Measurements from ENCODE around the gene ANTXRL.
"Not testable (repeated sequence)": the region's sequence is repeated elsewhere in the genome, so short reads cannot be mapped to it uniquely, and the experiment has no call there.

Gene ANTXRL

DNA sequence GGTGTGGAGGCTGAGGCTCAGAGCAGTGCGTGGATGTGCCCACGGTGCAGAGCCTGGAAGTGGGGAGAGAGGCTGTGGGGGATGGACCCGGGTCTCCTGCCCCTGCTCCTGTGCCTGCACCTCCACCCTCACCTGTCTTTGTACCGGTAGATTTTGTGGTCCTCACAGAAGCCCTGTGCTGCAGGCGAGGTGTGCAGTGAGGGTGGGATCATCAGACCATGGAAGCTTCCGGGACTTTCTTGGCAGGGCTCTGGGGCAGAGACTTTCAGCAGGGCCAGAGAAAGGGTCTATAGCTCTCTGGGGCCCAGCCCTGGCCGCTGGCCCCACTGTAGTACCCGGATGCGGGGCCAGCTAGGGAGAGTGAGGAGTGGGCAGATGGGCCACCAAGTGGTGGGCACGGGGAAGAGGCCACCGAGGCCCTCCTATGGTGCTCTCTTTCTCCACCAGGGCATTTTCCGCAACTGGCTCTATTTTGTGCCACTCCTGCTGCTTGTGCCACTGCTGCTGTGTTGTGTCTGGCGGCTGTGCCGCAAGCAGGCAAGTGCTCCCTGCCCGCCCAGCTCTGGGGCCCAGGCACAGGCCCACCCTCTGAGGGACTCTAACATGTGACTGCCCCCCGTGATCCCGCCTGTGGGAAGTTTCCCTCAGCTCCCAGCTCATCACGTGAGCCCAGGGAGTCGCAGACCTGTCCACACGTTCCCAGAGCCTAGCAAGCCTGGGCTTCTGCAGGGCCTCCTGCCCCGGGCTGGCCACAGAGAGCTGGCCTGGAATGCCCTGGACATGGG is 22.1 kb downstream of the ANTXRL start:
- DNase-seq = no peak
- Histone ChIP-seq H3K27ac (ENCODE audit: insufficient read depth, low read length, poor library complexity, severe bottlenecking) (no peak overlapping the region), H3K4me1 (ENCODE audit: control insufficient read depth, insufficient read depth, low read length, poor library complexity, severe bottlenecking) (no peaks in the 10 kb centered on the region), H3K4me3 (ENCODE audit: insufficient read depth, low read depth, low read length, poor library complexity, severe bottlenecking) (no peak overlapping the region), H3K9me3 (ENCODE audit: control insufficient read depth, low read length) (no peaks in the 10 kb centered on the region), H3K27me3 (replicated peaks; ENCODE audit: control insufficient read depth, insufficient read depth, low read length, poor library complexity, severe bottlenecking) (no peaks in the 10 kb centered on the region), H3K36me3 (ENCODE audit: control insufficient read depth, insufficient read depth, low read length) (no peaks in the 10 kb centered on the region)

DNA sequence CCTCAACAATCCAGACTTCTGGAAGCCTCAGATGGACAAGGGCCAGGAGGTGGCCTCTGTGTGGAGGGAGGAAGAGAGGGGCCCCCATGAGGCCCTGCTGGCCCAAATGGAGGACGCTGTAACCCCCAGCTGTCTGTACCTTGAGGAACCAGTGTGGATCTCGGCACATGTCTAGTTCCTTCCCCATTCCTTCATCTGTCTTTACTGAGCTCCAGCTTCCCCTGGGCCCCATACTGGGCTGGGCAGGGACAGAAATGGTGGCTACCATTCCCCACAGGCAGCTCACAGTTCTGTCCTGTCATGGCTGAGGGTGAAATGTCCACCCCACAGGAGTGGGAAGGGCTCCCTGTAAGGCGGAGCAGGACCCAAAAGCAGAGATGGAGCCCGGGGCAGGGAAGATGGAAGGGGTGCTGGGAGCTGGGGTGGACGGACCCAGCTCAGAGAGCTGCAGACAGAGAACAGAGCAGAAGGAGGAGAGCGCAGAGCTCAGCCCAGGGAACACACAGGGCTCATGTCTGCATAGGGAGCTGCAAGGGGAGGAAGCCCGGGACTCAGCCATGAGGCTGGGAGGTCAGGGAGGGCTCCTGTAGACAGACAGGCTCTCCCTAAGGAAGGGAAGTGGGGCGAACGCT is 22.8 kb downstream of the ANTXRL start:
- Histone ChIP-seq H3K9me3 (ENCODE audit: control insufficient read depth, low read length) (no peaks in the 10 kb centered on the region), H3K36me3 (ENCODE audit: control insufficient read depth, insufficient read depth, low read length) (no peaks in the 10 kb centered on the region), H3K4me3 (ENCODE audit: insufficient read depth, low read depth, low read length, poor library complexity, severe bottlenecking) (no peak overlapping the region), H3K27ac (ENCODE audit: insufficient read depth, low read length, poor library complexity, severe bottlenecking) (no peak overlapping the region), H3K4me1 (ENCODE audit: control insufficient read depth, insufficient read depth, low read length, poor library complexity, severe bottlenecking) (no peaks in the 10 kb centered on the region), H3K27me3 (replicated peaks; ENCODE audit: control insufficient read depth, insufficient read depth, low read length, poor library complexity, severe bottlenecking) (no peaks in the 10 kb centered on the region)
- DNase-seq = no peak

DNA sequence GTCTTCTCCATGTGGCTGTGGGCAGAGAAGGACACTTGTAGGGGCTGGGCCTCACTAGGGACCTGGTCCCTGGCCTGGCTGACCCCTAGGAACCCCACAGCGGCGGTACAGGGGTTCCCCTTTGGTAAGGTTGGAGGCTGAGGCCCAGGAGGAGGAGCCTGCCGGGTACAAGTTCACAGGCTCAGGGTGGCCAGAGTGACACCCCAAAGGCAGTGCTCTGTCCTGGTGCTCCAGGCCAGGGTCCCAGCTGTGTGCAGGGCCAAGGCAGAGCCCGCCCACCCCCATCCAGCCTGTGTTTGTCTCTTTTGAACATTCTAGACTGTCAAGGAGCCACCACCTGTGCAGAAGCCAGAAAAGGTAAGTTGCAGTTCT is 23.3 kb downstream of the ANTXRL start:
- DNase-seq = no peak
- H3K27ac ChIP-seq (ENCODE audit: insufficient read depth, low read length, poor library complexity, severe bottlenecking) = no peak overlapping the region
- no peaks in the 10 kb centered on the region for H3K9me3 ChIP-seq (ENCODE audit: control insufficient read depth, low read length)
- H3K4me3 ChIP-seq (ENCODE audit: insufficient read depth, low read depth, low read length, poor library complexity, severe bottlenecking) = no peak overlapping the region
- H3K36me3 ChIP-seq (ENCODE audit: control insufficient read depth, insufficient read depth, low read length) = no peaks in the 10 kb centered on the region
- no peaks in the 10 kb centered on the region for H3K27me3 ChIP-seq (replicated peaks; ENCODE audit: control insufficient read depth, insufficient read depth, low read length, poor library complexity, severe bottlenecking)
- no peaks in the 10 kb centered on the region for H3K4me1 ChIP-seq (ENCODE audit: control insufficient read depth, insufficient read depth, low read length, poor library complexity, severe bottlenecking)

DNA sequence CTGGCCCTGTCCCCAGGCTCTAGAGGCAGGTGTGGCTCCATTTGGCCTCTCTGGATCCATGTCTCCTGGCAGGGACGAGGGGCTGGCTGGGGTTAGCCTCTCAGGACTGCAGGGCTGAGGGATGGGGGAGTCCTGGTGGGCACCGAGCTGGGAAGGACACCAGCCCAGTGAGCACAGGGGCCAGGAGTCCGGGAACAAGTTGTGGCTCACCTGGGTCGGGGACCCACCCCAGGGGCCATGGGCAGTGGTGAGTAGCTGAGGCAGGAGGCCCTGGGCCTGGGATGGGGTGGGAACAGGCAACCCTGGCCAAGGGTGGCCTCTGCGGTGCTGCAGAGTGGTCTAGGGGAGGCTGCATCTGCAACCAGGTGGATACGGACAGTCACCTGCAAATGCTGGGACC is 24.1 kb downstream of the ANTXRL start:
- Histone ChIP-seq H3K4me1 (ENCODE audit: control insufficient read depth, insufficient read depth, low read length, poor library complexity, severe bottlenecking) (no peaks in the 10 kb centered on the region), H3K27me3 (replicated peaks; ENCODE audit: control insufficient read depth, insufficient read depth, low read length, poor library complexity, severe bottlenecking) (no peaks in the 10 kb centered on the region), H3K9me3 (ENCODE audit: control insufficient read depth, low read length) (no peaks in the 10 kb centered on the region), H3K4me3 (ENCODE audit: insufficient read depth, low read depth, low read length, poor library complexity, severe bottlenecking) (no peak overlapping the region), H3K36me3 (ENCODE audit: control insufficient read depth, insufficient read depth, low read length) (no peaks in the 10 kb centered on the region), H3K27ac (ENCODE audit: insufficient read depth, low read length, poor library complexity, severe bottlenecking) (no peak overlapping the region)
- DNase-seq = no peak

DNA sequence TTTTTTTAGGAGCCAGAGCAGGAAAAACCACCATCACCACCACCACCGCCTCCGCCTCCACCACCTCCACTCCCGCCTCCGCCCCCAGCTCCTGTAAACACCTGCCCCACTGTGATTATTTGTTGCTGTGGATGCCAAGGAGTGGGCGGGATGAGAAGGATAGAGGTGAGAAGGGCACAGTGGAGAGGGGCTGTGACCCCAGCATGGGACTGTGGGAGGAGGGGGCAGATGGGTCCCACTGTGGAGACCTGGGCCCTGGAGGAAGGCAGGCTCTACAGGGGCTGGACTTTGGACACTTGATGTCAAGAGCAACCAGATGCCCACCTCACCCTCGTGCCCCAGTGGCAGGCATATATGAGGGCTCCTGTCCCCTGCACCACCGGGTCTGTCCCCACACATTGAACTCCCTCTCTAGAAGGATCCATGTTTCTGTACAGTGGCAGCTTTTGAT is 24.7 kb downstream of the ANTXRL start:
- no peak overlapping the region for H3K4me3 ChIP-seq (ENCODE audit: insufficient read depth, low read depth, low read length, poor library complexity, severe bottlenecking)
- H3K27ac ChIP-seq (ENCODE audit: insufficient read depth, low read length, poor library complexity, severe bottlenecking) = no peak overlapping the region
- H3K27me3 ChIP-seq (replicated peaks; ENCODE audit: control insufficient read depth, insufficient read depth, low read length, poor library complexity, severe bottlenecking) = no peaks in the 10 kb centered on the region
- H3K4me1 ChIP-seq (ENCODE audit: control insufficient read depth, insufficient read depth, low read length, poor library complexity, severe bottlenecking) = no peaks in the 10 kb centered on the region
- H3K36me3 ChIP-seq (ENCODE audit: control insufficient read depth, insufficient read depth, low read length) = no peaks in the 10 kb centered on the region
- no peak for DNase-seq
- no peaks in the 10 kb centered on the region for H3K9me3 ChIP-seq (ENCODE audit: control insufficient read depth, low read length)

DNA sequence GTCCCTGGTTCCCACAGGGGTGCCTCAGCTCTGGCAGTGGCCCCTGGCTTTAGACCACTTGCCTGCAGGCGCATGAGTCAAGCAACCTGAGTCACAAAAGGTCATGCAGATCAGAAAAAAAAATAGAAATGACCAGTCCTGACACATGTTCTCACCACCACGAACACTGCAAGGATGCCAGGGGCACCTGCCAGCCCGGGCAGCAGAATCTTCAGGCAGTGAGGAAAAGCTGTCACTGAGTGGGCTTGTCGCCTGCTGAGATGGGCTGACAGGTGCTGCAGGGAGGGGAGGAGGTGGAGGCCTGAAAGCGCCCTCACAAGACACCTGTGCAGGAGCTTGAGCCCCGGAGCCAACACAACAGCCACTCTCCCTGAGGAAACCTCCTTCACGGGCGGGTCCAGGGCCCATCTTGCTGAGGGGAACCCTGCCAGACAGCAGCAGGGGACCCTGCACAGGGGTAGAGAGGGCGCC is 25.2 kb downstream of the ANTXRL start:
- H3K9me3 ChIP-seq (ENCODE audit: control insufficient read depth, low read length); DNase-seq; H3K27ac ChIP-seq (ENCODE audit: insufficient read depth, low read length, poor library complexity, severe bottlenecking); H3K36me3 ChIP-seq (ENCODE audit: control insufficient read depth, insufficient read depth, low read length); H3K4me3 ChIP-seq (ENCODE audit: insufficient read depth, low read depth, low read length, poor library complexity, severe bottlenecking); H3K27me3 ChIP-seq (replicated peaks; ENCODE audit: control insufficient read depth, insufficient read depth, low read length, poor library complexity, severe bottlenecking); H3K4me1 ChIP-seq (ENCODE audit: control insufficient read depth, insufficient read depth, low read length, poor library complexity, severe bottlenecking): not testable (repeated sequence)

DNA sequence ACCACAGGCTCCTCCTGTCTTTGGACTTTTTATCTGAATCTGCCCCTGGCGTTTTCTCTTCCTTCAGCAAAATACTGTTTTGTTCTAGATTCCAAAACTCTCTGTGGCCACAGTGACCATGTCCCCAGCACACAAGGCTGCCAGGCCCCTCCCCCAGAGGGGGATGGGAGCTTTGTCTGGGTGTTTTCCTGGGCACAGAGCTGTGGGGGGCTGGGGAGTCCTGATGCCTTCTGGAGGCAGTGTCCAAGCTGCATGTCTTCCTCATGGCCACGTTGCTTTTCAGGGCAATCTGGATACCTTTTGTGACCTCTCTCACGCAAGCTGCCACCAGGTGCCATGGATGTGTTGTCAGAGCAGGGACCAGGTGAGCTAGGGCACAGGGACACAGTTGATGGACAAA is 26.2 kb downstream of the ANTXRL start:
- H3K27me3 ChIP-seq (replicated peaks; ENCODE audit: control insufficient read depth, insufficient read depth, low read length, poor library complexity, severe bottlenecking) = no peaks in the 10 kb centered on the region
- no peak overlapping the region for H3K4me3 ChIP-seq (ENCODE audit: insufficient read depth, low read depth, low read length, poor library complexity, severe bottlenecking)
- no peaks in the 10 kb centered on the region for H3K9me3 ChIP-seq (ENCODE audit: control insufficient read depth, low read length)
- no peaks in the 10 kb centered on the region for H3K36me3 ChIP-seq (ENCODE audit: control insufficient read depth, insufficient read depth, low read length)
- H3K27ac ChIP-seq (ENCODE audit: insufficient read depth, low read length, poor library complexity, severe bottlenecking) = no peak overlapping the region
- H3K4me1 ChIP-seq (ENCODE audit: control insufficient read depth, insufficient read depth, low read length, poor library complexity, severe bottlenecking) = no peaks in the 10 kb centered on the region
- DNase-seq = no peak

DNA sequence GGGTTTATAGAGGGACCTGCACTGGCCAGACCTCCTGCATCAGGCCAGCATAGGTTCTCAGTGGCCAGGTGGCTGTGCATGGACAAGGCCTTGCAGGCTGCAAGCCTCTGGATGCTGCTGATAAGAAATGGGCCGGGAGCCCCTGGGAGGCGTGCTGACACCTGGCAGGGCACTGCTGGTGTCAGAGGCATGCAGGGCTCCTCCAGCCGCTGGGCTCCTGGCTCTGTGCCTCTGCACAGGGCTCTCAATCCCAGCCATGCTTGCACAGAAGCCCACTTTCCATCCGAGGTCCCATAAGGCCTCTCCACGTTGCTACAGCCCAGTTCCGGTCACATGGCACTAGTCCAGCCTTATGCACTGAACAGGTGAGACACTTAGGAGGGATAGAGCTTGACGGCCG is 27.3 kb downstream of the ANTXRL start:
- no peaks in the 10 kb centered on the region for H3K4me1 ChIP-seq (ENCODE audit: control insufficient read depth, insufficient read depth, low read length, poor library complexity, severe bottlenecking)
- no peak overlapping the region for H3K4me3 ChIP-seq (ENCODE audit: insufficient read depth, low read depth, low read length, poor library complexity, severe bottlenecking)
- no peaks in the 10 kb centered on the region for H3K27me3 ChIP-seq (replicated peaks; ENCODE audit: control insufficient read depth, insufficient read depth, low read length, poor library complexity, severe bottlenecking)
- no peak overlapping the region for H3K27ac ChIP-seq (ENCODE audit: insufficient read depth, low read length, poor library complexity, severe bottlenecking)
- DNase-seq = no peak
- no peaks in the 10 kb centered on the region for H3K9me3 ChIP-seq (ENCODE audit: control insufficient read depth, low read length)
- no peaks in the 10 kb centered on the region for H3K36me3 ChIP-seq (ENCODE audit: control insufficient read depth, insufficient read depth, low read length)

DNA sequence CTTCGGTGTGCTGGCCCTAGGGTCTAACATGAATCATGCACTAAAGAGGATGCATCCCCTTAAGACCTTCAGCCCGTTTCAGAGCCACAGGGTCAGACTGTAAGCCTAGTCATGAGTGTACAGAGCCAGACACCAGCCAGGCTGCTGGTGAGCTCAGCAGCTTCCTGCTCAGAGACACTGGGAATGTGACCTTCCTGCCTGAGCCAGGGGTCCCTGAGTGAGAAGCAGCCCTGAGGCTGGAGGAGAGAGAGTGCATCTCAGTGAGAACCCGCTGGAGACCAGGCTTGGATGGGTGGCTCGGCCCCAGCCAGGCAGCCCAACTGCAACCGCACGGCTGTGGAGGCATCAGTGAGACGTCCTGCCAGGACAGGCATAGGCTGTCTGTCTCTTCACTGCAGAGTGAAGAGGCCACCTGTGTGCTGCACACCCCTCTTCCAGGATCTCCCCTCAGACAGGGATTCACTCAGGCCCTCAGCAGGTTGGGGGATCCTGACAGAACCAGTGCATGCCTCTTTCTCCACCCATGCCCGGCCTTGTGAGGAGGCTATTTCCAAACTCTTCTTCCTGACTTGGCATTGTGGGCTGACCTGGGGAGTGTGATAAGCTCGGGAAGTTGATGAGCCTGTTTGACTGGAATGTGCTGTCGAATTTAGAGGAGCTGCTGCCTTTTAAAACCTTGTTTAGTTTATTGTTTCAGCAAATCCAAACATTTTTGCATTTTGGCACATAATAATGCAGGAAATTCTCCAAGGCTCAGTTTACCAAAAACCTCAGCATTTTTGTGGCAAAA is 28.5 kb downstream of the ANTXRL start:
- DNase-seq; H3K9me3 ChIP-seq (ENCODE audit: control insufficient read depth, low read length); H3K4me3 ChIP-seq (ENCODE audit: insufficient read depth, low read depth, low read length, poor library complexity, severe bottlenecking); H3K27me3 ChIP-seq (replicated peaks; ENCODE audit: control insufficient read depth, insufficient read depth, low read length, poor library complexity, severe bottlenecking); H3K36me3 ChIP-seq (ENCODE audit: control insufficient read depth, insufficient read depth, low read length); H3K4me1 ChIP-seq (ENCODE audit: control insufficient read depth, insufficient read depth, low read length, poor library complexity, severe bottlenecking); H3K27ac ChIP-seq (ENCODE audit: insufficient read depth, low read length, poor library complexity, severe bottlenecking): not testable (repeated sequence)

DNA sequence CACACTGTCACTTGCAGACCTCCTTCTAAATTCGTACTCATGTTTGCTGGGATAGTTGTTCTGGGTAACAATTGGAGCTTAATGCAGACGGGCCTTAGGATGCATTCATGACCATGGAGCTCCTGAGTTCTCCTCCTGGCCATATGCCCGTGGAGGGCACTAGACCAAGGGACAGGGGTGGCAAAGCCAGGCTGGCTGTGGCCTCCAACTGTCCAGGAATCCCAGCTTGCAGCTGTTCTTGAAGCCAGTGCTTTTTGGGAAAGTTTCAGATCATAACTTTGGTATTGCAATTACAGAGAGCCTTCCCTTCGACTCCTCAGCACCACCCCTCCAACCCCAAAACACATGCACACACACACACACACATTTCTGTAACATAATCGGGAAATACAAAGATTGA is 30.6 kb downstream of the ANTXRL start:
- Histone ChIP-seq H3K27ac (ENCODE audit: insufficient read depth, low read length, poor library complexity, severe bottlenecking) (no peak overlapping the region), H3K4me3 (ENCODE audit: insufficient read depth, low read depth, low read length, poor library complexity, severe bottlenecking) (no peak overlapping the region), H3K4me1 (ENCODE audit: control insufficient read depth, insufficient read depth, low read length, poor library complexity, severe bottlenecking) (no peaks in the 10 kb centered on the region), H3K27me3 (replicated peaks; ENCODE audit: control insufficient read depth, insufficient read depth, low read length, poor library complexity, severe bottlenecking) (no peaks in the 10 kb centered on the region), H3K9me3 (ENCODE audit: control insufficient read depth, low read length) (no peaks in the 10 kb centered on the region), H3K36me3 (ENCODE audit: control insufficient read depth, insufficient read depth, low read length) (no peaks in the 10 kb centered on the region)
- DNase-seq = no peak
